Measurements from ENCODE around the gene ZNF275.
A peak's percentile ranks its signal among the peaks of the same experiment; 100 is the strongest.
"Not testable (repeated sequence)": the region's sequence is repeated elsewhere in the genome, so short reads cannot be mapped to it uniquely, and the experiment has no call there.

Gene ZNF275

GRCh38 chrX:153333821-153334653 is at the start of gene ZNF275:
Gene ZNF275 (plus strand): TSS chrX:153334153. CDS start chrX:153336680, 2,527 bp downstream.
- peak; percentile 30 for DNase-seq

- not testable (repeated sequence) for DNase-seq
These were observed 48.3 kb upstream of the ZNF275 start for GRCh38 chrX:153285678-153286077.

GRCh38 chrX:153288807-153289206 is 45.1 kb upstream of the ZNF275 start:
- not testable (repeated sequence) for DNase-seq

- DNase-seq = not testable (repeated sequence)
These were observed 40.4 kb upstream of the ZNF275 start for GRCh38 chrX:153293485-153294071.

GRCh38 chrX:153297376-153297775 is 36.6 kb upstream of the ZNF275 start:
- no peak for DNase-seq

- DNase-seq = no peak
These were observed 34.1 kb upstream of the ZNF275 start for GRCh38 chrX:153299855-153300254.

GRCh38 chrX:153301746-153302145 is 32.2 kb upstream of the ZNF275 start:
- DNase-seq = no peak

GRCh38 chrX:153302796-153303195 is 31.2 kb upstream of the ZNF275 start:
- no peak for DNase-seq

GRCh38 chrX:153303276-153304262 is 30.4 kb upstream of the ZNF275 start:
- DNase-seq = no peak

GRCh38 chrX:153304988-153305736 is 28.8 kb upstream of the ZNF275 start:
- no peak for DNase-seq

GRCh38 chrX:153305972-153306371 is 28.0 kb upstream of the ZNF275 start:
- DNase-seq = no peak

- DNase-seq = no peak
These were observed 27.3 kb upstream of the ZNF275 start for GRCh38 chrX:153306527-153307115.

- DNase-seq = no peak
These were observed 26.4 kb upstream of the ZNF275 start for GRCh38 chrX:153307276-153308178.

- no peak for DNase-seq
These were observed 23.1 kb upstream of the ZNF275 start for GRCh38 chrX:153310901-153311300.

GRCh38 chrX:153312041-153312440 is 21.9 kb upstream of the ZNF275 start:
- no peak for DNase-seq

GRCh38 chrX:153312842-153313241 is 21.1 kb upstream of the ZNF275 start:
- DNase-seq = no peak

- DNase-seq = no peak
These were observed 16.6 kb upstream of the ZNF275 start for GRCh38 chrX:153317306-153317705.

- no peak for DNase-seq
These were observed 15.8 kb upstream of the ZNF275 start for GRCh38 chrX:153317996-153318722.

GRCh38 chrX:153318811-153319210 is 15.1 kb upstream of the ZNF275 start:
- DNase-seq = no peak

All from GF-D8 (cell line).